Fibroblast of upper back skin (primary cell): ENCODE measurements around the gene MOK.
"Not testable (repeated sequence)": the region's sequence is repeated elsewhere in the genome, so short reads cannot be mapped to it uniquely, and the experiment has no call there.

Experiments
- DNase-seq: peaks from one replicate; pipeline ENCODE4 v3.0.0-alpha.2; 2013

MOK gene

DNA sequence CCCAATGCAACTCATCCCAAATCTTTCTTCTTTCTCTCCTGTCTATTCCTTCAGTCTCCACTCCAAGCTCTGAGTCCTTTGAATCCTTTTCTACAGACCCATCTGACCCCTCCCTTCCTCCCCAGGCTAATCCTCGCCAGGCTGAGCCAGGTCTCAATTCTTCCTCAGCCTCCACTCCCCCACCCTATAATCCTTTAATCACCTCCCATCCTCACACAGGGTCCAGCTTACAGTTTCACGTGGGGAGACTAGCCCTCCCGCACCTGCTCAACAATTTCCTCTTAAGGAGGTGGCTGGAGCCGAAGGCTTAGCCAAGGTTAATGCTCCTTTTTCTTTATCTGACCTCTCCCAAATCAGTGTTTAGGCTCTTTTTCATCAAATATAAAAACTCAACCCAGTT is 63.8 kb downstream of the MOK start:
- DNase-seq, result no peak

GRCh38 chr14:102240481-102240880 is 64.5 kb downstream of the MOK start:
- not testable (repeated sequence) for DNase-seq

DNA sequence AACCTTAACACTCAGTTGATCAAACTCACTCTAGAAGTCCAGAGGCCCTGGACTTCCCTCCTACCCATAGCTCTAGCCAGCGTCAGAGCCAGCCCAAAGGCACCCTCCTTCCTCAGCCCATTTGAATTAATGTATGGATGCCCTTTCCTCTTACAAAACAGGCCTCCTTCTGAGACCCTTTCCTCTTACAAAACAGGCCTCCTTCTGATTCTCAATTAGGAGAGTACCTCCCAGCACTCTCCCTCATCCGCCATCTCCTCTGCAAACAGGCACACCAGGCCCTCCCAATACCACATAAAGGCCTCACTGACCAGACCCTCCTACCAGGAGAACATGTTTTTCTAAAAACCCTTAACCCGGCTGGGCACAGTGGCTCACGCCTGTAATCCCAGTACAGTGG is 65.7 kb downstream of the MOK start:
- no peak for DNase-seq

DNA sequence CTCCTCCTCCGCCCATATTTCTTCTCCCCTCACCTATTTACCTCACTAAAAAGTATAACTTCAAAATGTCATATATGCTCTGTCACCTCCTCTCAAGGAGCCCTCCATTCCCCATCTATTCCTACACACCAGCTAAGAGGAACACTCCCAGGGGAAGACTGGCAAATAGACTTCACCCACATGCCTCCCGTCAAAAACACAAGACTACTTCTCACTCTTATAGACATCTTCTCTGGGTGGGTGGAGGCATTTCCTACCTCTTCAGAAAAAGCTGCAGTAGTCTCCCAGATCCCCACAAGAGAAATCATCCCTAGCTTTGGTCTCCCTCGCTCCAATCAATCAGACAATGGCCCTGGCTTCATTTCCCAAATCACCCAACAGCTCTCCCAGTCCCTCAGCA is 66.2 kb downstream of the MOK start:
- DNase-seq, result no peak

DNA sequence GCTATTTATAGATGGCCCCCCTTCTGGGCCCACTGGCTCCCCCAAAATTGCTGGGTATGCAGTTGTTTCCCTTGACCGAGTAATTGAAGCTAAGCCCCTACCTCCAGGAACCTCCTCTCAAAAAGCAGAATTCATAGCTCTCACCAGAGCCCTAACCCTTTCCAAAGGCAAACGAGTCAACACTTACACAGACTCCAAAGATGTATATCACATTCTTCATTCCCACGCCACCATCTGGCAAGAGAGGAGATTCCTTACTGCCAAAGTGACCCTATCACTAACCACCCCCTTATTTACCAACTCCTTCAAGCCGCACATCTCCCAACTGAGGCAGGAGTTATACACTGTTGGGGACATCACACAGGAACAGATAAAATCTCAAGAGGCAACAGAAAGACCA is 66.8 kb downstream of the MOK start:
- no peak for DNase-seq

DNA sequence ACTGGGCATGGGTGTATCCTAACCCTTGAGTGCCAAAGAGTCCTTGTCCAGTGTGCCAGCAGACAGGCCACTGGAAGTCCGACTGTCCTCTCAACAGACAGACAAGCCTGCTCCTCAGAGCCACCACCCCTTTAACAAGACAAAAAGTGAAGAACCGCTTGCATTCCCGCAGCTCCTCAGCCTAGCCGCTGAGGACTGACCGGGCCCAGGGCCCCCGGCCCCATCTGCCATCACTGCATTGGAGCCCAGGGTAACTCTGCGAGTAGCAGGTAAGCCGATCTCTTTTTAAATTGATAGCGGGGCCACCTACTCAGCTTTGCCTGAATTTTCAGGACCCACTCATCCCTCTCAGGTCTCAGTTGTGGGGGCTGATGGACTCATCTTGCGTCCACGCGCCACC is 68.9 kb downstream of the MOK start:
- no peak for DNase-seq

DNA sequence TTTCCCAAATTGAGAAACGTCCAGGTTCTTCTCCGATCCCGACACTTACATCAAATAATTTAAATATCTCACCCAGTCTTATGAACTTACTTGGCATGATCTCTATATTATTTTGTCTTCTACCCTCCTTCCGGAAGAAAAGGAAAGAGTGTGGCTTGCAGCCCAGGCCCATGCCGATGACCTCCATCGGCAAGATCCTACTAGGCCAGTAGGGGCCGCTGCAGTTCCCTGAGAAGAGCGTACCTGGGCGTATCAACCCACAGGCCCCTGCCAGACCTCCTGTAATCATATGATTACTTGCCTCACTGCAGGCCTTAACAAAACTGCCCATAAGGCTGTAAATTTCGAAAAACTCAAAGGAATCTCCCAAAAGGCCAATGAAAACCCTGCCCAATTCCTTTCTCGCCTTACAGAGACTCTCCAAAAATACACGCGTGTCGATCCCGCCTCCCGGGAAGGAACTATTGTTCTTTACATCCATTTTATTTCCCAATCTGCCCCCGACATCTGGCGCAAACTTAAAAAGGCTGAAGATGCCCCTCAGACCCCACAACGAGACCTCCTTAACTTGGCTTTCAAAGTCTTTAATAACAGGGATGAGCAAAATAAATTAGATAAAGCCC is 69.6 kb downstream of the MOK start:
- peak; percentile 77 for DNase-seq

DNA sequence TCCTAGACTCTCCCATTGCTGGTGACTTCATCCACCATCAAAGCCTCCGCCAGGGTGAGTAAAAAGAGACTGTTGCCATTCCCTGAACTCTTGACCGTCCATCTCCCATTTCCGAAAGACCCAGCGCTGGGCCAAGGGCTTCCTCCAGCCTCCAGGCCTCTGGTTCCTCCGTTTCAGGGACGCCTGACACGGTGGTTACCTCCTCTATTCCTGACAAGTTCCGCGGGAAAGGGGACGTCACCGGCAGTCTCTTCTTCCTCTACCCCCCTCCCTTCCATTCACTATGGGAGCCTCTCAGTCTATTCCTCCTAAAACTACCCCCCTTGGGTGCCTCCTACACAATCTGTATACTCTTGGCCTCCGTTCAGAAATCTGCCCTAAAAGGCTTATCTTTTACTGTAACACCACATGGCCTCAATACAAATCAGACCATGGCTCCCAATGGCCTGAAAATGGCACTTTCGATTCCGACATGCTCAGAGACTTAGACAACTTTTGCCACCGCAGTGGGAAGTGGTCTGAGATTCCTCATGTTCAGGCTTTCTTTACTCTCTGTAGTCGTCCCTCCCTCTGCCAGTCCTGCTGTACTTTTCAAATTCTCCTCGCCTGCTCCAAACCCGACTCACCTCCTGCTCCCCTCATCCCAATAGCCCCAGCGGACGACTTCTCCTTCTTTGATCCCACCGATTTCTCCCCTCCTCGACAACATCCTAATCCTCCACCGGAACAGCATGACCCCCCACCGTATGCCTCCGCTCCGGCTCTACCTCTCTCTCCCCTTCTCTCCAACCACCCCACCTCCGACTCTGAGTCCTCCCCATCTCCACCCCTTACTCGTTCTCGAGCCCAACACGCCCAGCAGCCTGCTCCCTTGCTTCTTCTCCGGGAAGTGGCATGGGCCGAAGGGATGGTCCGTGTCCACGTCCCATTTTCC is 70.4 kb downstream of the MOK start:
- DNase-seq, result no peak

DNA sequence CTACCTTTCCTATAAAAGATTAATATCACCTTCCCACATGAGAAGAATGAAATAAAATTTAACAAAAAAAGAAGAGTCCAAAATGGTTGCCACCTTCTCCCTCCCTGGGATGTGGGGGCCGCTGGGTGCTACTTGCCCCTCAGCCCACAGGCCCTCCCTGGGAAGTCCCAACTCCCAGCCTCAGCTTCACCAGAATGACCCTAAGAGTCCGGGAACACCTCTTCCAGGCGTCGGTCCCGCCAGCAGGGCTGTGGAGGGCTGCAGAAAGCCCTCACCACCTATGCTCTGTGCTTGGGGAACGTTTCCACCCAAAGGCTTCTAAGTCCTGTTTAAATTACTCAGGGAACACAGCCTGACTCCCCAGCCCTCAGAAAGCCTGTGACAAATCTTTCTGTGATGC is 71.9 kb downstream of the MOK start:
- DNase-seq, result no peak

GRCh38 chr14:102232348-102232625 is 72.7 kb downstream of the MOK start:
- no peak for DNase-seq

DNA sequence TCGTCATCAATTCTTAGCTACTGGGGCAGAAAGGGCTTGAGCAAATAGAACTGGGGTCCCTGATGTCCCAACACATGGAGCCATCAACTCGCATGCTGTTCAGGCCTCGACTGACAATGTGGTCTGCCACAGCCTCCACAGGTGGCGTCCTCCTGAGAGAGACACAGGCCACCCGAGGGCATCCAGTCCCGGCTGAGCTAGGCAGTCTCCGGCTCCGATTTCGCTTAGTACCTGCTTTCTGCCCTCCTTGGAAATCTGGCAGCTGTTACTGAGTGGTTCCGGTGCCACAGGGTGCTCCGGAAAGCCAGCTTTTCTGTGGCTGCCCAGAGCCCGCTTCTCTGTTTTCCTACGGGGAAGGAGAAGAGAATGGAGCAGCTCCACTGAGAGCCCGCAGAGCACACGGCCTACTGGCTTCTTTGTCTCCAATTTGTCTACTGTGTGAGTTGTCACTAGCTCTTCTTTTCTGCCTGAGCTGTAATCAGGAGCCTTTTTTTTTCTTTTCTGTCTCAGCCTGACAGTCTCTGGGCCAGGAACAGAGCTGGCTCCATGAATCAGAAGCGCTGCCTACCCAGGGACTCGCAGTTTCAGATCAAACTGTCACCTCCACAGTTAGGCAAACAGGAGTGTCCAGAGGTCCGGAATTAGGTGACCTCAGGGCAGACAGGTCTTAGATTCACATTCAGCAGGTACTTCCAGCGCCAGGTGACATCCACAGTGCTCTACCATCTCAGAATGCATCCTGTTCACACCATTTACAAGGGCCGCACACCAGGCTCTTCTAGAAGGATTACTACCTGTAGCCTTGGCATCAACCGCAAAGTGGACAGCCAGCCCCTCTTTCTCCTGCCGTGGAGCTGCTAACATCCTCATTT is 73.3 kb downstream of the MOK start:
- DNase-seq, result no peak

DNA sequence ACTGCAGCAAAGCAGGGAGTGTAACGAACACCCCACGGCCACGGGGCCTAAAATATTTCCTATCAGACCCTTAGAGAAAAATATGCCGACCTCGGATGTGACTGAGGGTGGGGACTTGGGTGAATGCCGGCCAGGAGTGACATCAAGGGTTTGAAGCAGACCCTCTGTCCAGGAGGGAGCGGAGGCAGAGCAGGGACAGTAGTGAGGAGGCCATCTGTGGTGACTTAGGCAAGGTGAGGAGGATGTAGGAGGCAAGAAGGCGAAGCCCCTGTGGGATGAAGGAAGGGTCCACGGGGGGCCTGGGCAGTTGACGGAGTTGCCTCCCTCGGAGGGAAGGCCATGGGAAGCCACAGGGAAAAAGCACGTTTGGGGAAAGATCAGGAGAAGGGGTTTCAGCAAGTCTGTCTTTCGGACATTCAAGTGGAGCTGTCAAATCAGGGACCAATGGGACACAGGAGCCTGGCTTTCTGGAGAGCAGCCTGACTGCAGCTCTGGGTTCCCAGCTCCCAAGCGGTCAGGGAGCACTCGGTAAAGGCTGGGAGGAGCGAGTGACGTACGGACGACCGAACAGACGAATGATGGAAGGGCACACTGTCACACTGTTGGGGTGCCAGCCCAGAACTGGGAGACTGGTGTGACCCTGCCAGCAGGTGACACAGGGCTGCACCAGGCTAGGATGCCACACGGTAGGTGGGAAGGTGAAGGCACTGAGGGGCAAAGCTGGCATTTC is 74.3 kb downstream of the MOK start:
- no peak for DNase-seq

- DNase-seq, result no peak
These were observed 75.2 kb downstream of the MOK start for GRCh38 chr14:102229739-102230092.

DNA sequence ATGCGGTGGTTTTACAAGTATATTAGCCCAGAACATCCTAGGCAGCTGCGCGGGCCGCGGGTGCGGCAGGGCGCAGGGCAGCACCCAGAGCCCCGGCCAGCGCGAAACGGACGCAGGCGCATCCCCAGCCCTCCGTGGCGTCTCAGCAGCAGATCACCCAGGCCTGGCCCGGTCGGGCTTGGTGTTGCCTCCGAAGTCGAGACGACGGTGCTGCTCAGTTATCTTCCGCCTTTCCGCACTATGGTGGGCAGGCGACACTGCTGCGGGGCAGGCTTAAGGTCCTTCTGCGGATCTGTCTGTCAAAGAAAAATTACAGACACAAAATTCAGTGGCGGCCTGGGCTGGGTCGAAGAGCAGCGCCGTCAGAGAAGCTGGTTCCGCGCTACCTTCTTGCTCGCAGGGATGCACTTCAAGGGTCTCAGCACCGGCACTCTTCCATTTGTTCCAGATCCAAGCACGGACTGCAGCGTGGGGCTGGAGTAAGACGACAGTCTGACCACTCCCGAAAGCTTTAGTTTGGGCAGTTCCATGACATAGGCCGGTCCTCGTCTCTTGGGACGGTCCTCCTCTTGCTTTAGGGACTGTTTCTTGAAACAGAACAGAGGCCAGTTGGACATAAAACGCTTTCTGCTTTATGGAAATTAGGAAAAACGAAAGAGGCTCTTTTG is 75.8 kb downstream of the MOK start:
- DNase-seq, result no peak

GRCh38 chr14:102227184-102227964 is 77.6 kb downstream of the MOK start:
- DNase-seq, result no peak

- DNase-seq, result no peak
These were observed 78.4 kb downstream of the MOK start for GRCh38 chr14:102226356-102227125.

GRCh38 chr14:102225936-102226335 is 79.0 kb downstream of the MOK start:
- DNase-seq, result no peak

DNA sequence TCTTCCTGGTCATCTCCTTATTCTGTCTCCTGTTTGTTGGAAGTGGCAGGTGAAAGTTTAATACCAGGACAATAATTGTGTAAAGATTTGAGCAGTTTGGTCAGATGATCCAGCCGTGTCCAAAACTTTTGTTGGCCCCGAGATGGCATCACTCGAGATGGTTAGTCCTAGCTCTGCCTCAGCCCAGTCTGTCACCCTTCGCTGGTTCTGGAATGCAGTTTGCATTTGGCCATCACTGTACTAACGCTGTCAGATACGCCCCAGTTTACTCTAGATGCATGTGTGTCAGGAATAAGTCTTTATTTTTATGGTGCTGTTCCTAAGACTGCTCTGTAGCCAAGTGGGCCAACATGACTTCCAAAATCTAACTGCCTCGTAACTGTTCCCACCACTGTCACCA is 79.6 kb downstream of the MOK start:
- no peak for DNase-seq

- DNase-seq, result no peak
These were observed 81.3 kb downstream of the MOK start for GRCh38 chr14:102223682-102224081.

DNA sequence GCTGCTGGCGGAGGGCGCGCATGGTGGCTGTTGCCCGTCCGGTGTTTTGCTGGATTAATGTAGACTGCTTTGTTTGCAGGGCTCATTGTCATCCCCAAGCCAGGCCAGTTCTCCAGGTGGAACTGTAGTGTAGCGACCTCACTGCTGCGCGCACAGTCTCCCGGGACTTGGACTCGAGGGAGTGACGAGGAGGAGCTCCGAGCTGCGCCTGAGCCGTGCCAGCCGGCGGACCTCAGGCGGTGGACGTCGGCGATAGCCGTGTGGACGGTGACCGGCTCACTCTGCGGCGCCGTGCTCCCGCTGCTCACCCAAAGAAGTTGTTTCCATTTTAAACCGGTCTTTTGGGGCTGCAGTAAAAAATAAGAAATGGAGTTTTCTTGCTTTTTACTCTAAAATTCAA is 82.2 kb downstream of the MOK start:
- no peak for DNase-seq

DNA sequence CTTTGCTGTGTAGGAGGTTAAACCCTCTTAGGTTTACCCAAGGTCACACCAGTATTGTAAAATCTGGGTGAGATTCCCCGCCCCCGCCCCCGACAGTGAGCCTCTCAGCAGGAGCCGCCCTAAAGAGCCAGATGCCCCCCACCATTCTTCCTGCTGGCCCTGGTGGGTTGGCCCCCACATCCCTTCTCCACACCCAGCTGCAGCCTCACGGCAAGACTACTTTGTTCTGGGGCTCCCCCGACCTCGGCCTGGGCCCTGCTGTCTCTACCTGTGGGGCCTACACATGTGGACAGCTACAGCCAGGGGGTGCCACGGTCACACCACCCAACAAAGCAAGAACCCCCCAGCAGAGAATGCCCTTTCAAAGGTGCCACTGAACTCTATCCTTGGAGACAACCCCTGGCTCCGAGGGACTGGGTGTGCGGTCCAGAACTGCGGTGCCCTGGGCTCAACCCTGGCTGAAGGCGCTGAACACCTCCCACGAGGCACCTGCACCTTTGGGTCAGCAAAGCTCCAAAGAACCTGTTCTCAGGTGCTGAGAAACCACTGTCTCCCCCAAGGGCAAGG is 82.9 kb downstream of the MOK start:
- DNase-seq, result no peak
